ENCODE measurements around the gene EEF2K. TPM values are rescaled to one million over a fixed set of nuclear protein-coding genes. Genes with fewer than 3 reads are reported as not detected.
"Not testable (repeated sequence)": the region's sequence is repeated elsewhere in the genome, so short reads cannot be mapped to it uniquely, and the experiment has no call there.

EEF2K gene
- 10 to 100 TPM; 10.0 to 12.0 (median 10.5) TPM for polyA plus RNA-seq (ENCODE audit: insufficient read length in 3 of 3)

DNA sequence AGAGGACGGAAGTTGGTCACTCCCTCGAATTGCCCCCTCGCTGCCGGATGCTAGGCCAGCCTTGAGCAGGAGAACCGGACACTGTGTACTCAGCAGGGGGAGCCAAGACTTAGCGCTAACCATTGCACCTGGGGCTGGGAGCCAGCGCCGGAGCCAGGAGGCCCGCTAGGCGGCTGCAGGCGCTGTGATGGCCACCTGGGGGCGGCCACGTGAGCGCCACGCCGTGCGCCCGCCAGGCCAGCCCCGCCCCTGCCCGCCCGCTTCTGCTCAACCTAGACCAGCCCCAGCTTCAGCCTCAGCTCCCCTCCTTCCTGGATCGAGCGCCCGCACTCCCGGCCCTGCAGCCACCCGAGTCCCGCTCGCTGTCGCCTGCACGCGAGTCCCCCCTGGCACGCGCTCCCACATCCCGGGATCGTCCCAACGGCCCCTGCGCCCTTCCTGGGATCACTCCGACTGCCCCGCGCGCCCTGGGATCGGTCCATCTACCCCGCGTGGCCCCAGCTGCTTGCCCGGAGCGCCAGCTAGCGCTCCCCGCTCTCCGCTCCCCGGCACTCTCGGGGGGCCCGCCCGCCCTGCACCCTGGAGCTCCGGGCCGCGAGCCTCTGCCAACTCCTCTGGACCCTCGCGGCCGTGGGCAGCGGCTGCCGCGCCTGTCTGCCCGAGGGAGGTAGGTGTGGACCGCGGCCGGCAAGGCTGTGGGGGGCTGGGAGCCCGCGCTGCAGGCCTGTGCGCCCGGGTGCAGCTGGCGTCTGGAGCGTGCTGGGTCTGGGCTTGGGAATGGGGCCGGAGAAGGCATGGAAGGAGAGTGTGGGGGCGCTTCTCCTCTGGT is at the start of gene EEF2K:
Gene EEF2K, plus strand, starts transcription at position 266 of the 829 bp plus-strand sequence. CDS start 19,452 bp downstream, outside the sequence.
- peak in 1 of 3 donors; percentile 82 for DNase-seq (ENCODE audit: low read depth in 3 of 3, low spot score in 2 of 3)

GRCh38 chr16:22161401-22161800 is 44.7 kb upstream of the EEF2K start:
- DNase-seq (ENCODE audit: low read depth in 3 of 3, low spot score in 2 of 3): no peak

DNA sequence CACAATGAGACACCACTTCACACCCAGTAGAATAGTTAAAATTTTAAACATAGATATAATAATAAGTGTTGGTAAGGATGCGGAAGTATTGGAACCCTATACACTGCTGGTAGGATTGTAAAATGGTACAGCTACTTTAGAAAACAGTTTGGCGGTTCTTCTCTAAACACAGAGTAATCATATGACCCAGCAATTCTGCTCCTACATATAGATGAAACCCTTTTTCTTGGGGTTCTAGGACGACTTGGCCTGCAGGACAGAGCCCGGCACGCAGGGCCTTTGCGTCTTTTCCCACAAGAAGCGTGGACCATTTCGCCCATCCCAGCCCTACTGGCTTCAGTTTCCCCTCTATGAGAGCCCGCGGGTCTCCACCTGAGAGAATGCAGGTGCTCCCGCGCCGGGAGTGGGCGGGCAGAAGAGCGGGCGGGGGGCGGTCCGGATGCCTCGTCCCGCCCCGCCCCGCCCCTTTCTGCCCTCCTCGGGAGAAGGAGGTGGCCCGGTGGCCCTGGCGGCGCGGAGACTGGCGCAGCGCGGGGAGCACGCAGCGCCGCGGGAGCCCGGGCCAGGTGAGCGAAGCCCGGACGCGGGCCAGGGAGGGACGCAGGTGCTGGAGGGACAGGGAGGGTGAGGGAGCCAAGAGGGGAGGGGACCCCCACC is 44.0 kb upstream of the EEF2K start, which contains the start of gene SDR42E2:
Gene SDR42E2, plus strand, starts transcription at position 508 of the 657 bp plus-strand sequence. CDS start 3,077 bp downstream, outside the sequence.
- peak in 1 of 3 donors; percentile 15 for DNase-seq (ENCODE audit: low read depth in 3 of 3, low spot score in 2 of 3)

DNA sequence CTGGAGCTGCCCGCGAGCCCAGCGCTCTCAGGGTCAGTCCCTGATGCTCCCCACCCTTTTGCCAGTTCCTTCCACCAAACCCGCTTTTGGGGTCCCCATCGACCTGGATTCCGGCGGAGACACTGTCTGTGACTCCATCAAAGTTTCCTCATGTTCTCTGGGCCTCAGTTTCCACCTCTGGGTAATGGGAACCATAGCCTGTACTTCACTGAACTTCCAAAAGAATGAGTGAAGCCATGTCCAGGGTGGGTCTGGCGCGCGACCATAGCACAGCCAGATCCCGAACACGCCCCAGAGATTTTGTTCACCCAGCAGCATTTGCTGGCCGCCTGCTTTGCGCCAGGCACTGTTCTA is 43.4 kb upstream of the EEF2K start:
- DNase-seq (ENCODE audit: low read depth in 3 of 3, low spot score in 2 of 3): no peak

- no peak for DNase-seq (ENCODE audit: low read depth in 3 of 3, low spot score in 2 of 3)
These were observed 42.3 kb upstream of the EEF2K start for GRCh38 chr16:22163806-22164205.

DNA sequence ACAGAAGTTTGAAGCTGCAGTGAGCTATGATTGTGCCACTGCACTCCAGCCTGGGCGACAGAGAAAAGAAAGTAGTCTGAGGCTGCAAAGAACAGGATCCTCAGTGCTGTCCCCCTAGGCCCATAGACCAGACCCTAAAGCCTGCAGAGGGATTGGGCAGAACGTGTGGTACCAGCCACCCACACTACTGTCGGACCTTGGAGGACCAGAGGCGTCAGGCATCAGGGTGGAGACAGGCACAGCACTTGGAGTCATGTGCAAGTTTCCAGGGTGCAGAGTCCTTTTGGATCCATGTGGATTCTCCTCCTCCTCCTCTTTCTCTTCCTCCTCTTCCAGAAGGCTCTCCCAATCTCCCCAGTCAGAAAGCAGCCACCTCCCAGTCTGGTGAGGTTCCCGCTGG is 41.6 kb upstream of the EEF2K start:
- no peak for DNase-seq (ENCODE audit: low read depth in 3 of 3, low spot score in 2 of 3)

DNA sequence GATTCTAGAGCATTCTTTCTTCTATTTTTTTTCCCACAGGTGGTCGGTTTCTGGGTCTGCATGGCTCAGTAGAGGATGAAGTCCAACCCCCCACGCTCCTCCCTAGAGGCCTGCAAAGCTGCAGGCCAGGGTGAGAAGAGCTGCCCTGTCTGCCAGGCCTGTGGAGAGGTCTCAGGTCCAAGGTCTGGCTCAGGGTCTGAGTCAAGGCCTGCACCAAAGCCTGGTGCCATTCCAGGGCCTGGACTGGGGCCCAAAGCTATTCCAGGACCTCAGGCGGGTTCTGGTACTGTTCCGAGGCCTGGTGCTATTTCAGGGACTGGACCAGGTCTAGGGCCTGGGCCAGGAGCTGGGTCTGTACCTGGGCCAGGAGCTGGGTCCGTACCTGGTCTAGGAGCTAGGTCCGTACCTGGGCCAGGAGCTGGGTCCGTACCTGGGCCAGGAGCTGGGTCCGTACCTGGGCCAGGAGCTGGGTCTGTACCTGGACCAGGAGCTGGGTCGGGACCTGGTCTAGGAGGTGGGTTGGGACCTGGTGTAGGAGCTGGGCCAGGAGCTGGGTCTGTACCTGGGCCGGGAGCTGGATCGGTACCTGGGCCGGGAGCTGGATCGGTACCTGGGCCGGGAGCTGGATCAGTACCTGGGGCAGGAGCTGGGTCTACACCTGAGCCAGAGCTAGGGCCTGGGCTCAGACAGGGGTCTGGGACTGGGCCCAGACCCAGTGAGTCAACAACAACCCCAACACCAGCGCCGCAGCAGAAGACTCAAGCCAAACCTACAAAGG is 40.4 kb upstream of the EEF2K start:
- DNase-seq (ENCODE audit: low read depth in 3 of 3, low spot score in 2 of 3): no peak

- no peak for DNase-seq (ENCODE audit: low read depth in 3 of 3, low spot score in 2 of 3)
These were observed 34.1 kb upstream of the EEF2K start for GRCh38 chr16:22171953-22172352.

DNA sequence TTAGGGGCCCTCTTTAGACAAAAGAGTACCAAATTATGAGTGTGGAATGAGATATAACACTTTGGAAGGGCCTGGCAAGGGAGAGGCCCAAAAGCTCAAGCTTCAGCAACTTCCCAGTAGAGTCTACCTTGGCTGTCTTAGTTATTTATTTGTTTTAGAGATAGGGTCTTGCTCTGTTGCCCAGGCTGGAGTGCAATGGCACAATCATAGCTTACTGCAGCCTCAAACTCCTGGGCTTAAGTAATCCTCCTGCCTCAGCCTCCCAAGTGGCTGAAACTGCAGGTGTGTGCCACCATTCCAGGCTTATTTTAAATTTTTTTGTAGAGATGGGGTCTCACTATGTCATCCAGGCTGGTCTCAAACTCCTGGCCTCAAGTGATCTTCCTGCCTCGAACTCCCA is 33.4 kb upstream of the EEF2K start:
- DNase-seq (ENCODE audit: low read depth in 3 of 3, low spot score in 2 of 3): not testable (repeated sequence)

GRCh38 chr16:22174642-22175041 is 31.4 kb upstream of the EEF2K start:
- DNase-seq (ENCODE audit: low read depth in 3 of 3, low spot score in 2 of 3): no peak

GRCh38 chr16:22177968-22178930 is 27.8 kb upstream of the EEF2K start:
- no peak for DNase-seq (ENCODE audit: low read depth in 3 of 3, low spot score in 2 of 3)

DNA sequence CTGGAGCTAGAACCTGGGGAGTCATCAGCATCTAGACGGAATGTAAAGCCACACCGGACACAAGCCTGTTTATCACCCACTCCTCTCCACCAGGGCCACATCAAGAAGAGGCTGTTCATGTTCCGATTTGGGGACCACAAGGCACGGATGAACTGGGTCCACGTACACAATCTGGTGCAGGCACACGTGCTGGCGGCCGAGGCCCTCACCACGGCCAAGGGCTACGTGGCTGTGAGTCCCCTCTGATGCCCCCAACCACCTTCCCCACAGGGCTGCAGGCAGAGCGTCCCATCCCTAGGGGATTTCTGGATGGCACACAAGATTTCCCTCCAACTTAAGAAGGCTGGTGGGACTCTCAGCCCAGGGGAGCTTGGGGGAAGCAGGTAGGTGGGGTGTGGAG is 24.7 kb upstream of the EEF2K start:
- DNase-seq (ENCODE audit: low read depth in 3 of 3, low spot score in 2 of 3): no peak

DNA sequence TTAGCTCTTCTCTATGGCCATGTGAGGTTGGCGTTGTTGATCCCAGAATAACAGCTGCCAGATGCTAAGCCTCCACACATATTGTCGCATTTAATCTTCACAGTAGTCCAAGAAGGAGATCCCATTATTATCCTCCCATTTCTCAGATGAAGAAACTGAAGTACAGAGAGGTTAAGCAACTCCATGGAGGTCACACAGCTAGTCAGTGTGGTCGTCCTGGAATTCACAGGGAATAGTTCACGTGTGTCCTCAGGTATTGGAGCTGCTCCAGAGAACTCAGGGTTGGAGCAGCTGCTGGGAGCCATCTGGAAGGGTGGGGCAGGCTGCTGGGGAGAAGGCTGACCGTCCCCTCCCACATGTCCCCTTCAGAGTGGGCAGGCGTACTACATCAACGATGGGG is 24.2 kb upstream of the EEF2K start:
- DNase-seq (ENCODE audit: low read depth in 3 of 3, low spot score in 2 of 3): no peak

GRCh38 chr16:22183335-22183734 is 22.7 kb upstream of the EEF2K start:
- no peak for DNase-seq (ENCODE audit: low read depth in 3 of 3, low spot score in 2 of 3)

- DNase-seq (ENCODE audit: low read depth in 3 of 3, low spot score in 2 of 3): no peak
These were observed 22.0 kb upstream of the EEF2K start for GRCh38 chr16:22183901-22184614.

- DNase-seq (ENCODE audit: low read depth in 3 of 3, low spot score in 2 of 3): no peak
These were observed 21.5 kb upstream of the EEF2K start for GRCh38 chr16:22184615-22184968.

DNA sequence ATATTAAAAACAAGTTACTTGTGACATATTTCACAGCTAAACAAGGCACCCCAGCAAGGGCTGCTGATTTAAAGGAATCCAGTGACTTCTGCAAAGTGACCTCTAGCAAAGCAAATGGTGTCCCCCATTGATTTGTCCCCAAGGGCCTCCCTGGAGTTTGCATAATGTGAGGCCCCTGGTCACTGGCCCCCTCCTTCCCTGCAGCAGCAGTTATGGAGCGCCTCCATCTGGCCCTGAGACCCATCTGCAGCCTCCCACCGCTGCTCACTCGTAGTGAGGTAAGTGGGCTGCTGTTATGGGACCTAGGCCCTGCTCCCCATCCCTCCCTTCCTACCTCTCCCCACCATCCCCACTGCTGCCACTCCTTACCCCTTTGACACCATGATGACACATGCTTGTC is 19.6 kb upstream of the EEF2K start:
- DNase-seq (ENCODE audit: low read depth in 3 of 3, low spot score in 2 of 3): no peak

- no peak for DNase-seq (ENCODE audit: low read depth in 3 of 3, low spot score in 2 of 3)
These were observed 17.8 kb upstream of the EEF2K start for GRCh38 chr16:22188267-22188594.

DNA sequence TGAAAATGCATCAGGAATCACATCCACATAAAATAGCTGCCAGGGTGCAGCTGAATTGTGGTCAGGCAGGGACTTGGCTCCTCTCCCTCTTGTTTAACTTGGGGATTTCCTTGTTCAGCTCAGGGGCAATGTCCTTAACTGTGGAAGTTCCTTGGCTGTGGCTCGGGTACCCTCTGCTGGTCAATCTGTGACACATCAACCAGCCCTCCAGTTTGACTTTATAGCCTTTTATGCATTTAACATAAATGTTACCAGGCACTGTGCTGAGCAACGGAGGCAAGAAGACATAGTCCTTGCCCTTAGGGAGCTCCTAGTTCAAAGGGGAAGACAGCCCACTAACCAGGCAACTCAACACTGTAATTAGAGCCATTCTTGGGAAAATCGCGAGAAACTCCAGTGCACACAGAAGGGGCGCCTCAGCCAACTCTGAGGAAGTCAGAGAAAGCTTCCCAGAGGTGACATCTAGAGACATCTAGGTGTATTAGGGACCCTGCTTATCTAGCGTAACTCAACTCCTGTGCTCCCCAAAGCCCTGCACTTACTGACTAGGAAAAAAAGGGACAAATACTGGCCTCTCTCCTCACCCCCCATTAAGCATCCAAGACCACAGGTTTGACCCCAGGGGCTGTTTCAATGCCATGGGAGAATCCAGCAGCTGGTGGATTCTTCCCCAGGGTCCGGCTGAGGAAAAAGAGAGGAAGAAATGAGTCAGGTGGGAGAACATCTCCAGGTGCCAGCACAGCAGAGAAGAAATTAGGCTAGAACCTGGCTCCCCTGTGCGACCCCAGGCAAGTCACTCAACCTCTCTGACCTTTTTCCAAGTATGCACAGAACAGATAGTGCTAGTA is 17.3 kb upstream of the EEF2K start:
- DNase-seq (ENCODE audit: low read depth in 3 of 3, low spot score in 2 of 3): no peak
